NCI-H69 (cell line): ENCODE measurements around the gene TUBGCP2.
"Not testable (repeated sequence)": the region's sequence is repeated elsewhere in the genome, so short reads cannot be mapped to it uniquely, and the experiment has no call there.

Experiments used
- DNase-seq: peaks from one replicate; lab custom pipeline; 2025; lab: John Stamatoyannopoulos, UW

The TUBGCP2 gene

GRCh38 chr10:133245439-133246235 lies 63.0 kb downstream of the TUBGCP2 start:
- no peak for DNase-seq

- no peak for DNase-seq
Measured at GRCh38 chr10:133243593-133243992, 65.1 kb downstream of the TUBGCP2 start.

GRCh38 chr10:133242611-133243356 lies 65.9 kb downstream of the TUBGCP2 start:
- no peak for DNase-seq

GRCh38 chr10:133241501-133242205 lies 67.0 kb downstream of the TUBGCP2 start:
- DNase-seq: no peak

- DNase-seq: no peak
Measured at GRCh38 chr10:133239990-133240389, 68.7 kb downstream of the TUBGCP2 start.

GRCh38 chr10:133238466-133238804 lies 70.2 kb downstream of the TUBGCP2 start:
- DNase-seq: no peak

GRCh38 chr10:133237588-133238465 lies 70.8 kb downstream of the TUBGCP2 start, which contains the start of gene VENTX:
Gene VENTX (plus strand): TSS chr10:133237855. CDS start chr10:133237915, 60 bp downstream.
- DNase-seq: peak; percentile 26

GRCh38 chr10:133237241-133237587 lies 71.5 kb downstream of the TUBGCP2 start:
- DNase-seq: no peak

GRCh38 chr10:133236401-133237240 lies 72.1 kb downstream of the TUBGCP2 start:
- no peak for DNase-seq

- no peak for DNase-seq
Measured at GRCh38 chr10:133235932-133236331, 72.7 kb downstream of the TUBGCP2 start.

- no peak for DNase-seq
Measured at GRCh38 chr10:133235265-133235855, 73.3 kb downstream of the TUBGCP2 start.

- not testable (repeated sequence) for DNase-seq
Measured at GRCh38 chr10:133234796-133235195, 73.9 kb downstream of the TUBGCP2 start.

- no peak for DNase-seq
Measured at GRCh38 chr10:133231946-133232574, 76.6 kb downstream of the TUBGCP2 start.

GRCh38 chr10:133231244-133231945 lies 77.3 kb downstream of the TUBGCP2 start:
- no peak for DNase-seq

- DNase-seq: peak; percentile 46
Measured at GRCh38 chr10:133230387-133231195, 78.1 kb downstream of the TUBGCP2 start.

GRCh38 chr10:133230044-133230361 lies 78.7 kb downstream of the TUBGCP2 start, which contains the start of gene UTF1:
Gene UTF1 (plus strand): TSS chr10:133230217. CDS start chr10:133230289, 72 bp downstream.
- no peak for DNase-seq

- DNase-seq: no peak
Measured at GRCh38 chr10:133229265-133230043, 79.2 kb downstream of the TUBGCP2 start.
